Activated CD4-positive, alpha-beta T cell treated with anti-CD3 and anti-CD28 coated beads, Interleukin-2, amount 50 U/mL, for 1 hour (primary cell): Measurements from ENCODE around the gene TSTD2.
"Not testable (repeated sequence)": the region's sequence is repeated elsewhere in the genome, so short reads cannot be mapped to it uniquely, and the experiment has no call there.

ENCODE experiments used
- DNase-seq: peaks from one replicate; pipeline ENCODE4 v3.0.0-alpha.2; 2020

Gene TSTD2

DNA sequence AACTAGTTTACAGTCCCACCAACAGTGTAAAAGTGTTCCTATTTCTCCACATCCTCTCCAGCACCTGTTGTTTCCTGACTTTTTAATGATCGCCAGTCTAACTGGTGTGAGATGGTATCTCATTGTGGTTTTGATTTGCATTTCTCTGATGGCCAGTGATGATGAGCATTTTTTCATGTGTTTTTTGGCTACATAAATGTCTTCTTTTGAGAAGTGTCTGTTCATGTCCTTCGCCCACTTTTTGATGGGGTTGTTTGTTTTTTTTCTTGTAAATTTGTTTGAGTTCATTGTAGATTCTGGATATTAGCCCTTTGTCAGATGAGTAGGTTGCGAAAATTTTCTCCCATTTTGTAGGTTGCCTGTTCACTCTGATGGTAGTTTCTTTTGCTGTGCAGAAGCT, 51.6 kb downstream of the TSTD2 start:
- not testable (repeated sequence) for DNase-seq

- DNase-seq, result no peak
Observed at GRCh38 chr9:97579914-97580313, 53.3 kb downstream of the TSTD2 start.

DNA sequence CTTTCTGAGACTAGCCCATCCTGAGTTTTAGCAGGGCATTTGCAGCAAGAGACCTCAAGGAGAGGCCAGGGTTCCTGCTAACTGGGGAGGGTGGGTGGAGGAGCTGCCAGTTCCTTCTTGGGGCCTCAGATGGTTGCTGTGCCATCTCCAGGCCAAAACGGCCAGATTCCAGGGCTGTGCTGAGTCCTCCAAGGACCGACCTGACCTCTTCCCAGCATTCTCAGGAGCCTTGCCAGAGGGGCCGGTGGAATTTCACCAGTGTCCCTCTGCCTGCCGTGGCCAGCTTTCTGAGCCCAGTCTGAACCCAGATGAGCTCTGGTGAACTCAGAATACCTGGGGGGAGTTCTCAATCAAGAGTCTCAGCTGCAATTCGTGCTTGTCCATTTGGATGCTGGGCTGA, 54.3 kb downstream of the TSTD2 start:
- no peak for DNase-seq

- DNase-seq, result no peak
Observed at GRCh38 chr9:97577051-97577450, 56.1 kb downstream of the TSTD2 start.

DNA sequence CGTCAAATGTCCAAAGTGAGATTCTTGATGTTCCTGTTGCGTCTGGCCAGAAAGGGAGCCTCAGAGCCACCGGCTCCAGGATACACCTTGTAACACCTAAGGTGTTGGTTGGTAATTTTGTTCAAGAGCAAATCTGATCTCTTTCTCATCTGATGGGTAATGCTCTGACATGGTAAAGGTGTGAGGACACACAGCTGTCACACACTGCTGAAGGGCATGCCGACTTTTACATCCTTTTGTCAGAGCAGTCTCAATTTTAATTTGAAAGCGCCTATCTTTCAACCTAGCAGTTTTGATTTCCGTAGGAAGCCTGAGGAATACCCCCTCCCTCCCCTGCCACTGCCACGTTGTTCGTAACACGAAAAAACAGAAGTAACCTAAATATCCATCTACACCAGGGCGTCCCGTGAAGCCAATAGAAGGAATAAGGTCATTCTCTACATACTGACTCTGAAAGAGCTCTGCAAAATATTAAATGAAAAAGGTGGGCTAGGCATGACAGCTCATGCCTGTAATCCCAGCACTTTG, 57.4 kb downstream of the TSTD2 start:
- no peak for DNase-seq

DNA sequence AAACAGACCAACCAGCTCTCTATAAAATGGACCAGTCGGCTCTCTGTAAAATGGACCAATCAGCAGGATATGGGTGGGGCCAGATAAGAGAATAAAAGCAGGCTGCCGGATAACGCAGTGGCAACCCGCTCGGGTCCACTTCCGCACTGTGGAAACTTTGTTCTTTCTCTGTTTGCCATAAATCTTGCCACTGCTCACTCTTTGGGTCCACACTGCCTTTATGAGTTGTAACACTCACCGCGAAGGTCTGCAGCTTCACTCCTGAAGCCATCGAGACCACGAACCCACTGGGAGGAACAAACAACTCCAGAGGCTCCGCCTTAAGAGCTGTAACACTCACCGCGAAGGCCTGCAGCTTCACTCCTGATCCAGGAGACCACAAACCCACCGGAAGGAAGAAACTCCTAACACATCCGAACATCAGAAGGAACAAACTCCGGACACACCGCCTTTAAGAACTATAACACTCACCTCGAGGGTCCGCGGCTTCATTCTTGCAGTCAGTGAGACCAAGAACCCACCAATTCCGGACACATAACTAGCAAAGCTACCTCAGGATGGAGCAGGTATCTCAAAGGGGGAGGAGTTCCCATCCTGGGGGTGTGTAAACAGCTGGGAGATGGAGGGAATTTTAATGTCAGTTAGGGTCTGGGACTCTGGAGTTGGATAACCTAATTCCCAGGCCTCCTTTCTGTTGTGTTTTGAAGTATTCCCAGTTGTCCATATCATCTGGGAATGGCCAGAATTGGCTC, 58.1 kb downstream of the TSTD2 start:
- DNase-seq, result peak; percentile 10

GRCh38 chr9:97574101-97574571, 59.0 kb downstream of the TSTD2 start:
- not testable (repeated sequence) for DNase-seq

- no peak for DNase-seq
Observed at GRCh38 chr9:97573482-97574073, 59.6 kb downstream of the TSTD2 start.

- DNase-seq, result no peak
Observed at GRCh38 chr9:97572892-97573365, 60.2 kb downstream of the TSTD2 start.

DNA sequence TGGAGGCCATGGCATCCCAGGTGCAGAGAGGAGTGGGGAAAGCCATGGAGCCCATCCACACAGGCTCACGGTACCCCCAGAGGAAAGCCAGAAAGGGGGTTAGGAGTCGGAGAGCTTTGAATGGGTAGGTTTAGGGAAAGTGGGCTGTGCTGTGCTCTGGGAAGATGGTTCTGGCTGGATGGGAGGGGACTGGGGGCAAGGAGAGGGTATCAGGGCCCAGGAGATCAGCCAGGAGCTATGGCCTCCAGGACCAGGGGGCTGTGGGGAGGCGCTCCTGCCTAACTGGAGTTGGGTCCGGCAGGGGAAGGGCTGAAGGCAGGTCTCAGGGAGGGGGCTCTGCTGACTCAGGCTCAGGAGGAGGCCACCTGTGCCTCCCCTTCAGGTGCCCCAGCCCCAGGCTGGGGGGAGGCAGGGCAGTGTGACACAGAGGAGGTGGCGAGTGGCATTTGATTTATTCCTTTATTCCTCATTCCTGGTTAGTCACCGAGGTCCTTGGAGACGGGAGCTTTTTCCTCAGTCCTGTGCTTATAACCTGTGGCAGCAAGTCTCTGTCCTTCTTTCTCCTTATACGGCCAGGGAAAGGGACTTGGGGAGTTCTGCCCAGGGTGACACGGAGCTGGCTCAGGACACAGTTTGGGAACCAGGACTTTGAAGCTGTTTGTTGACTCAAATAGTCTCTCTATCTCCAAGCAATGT, 60.8 kb downstream of the TSTD2 start:
- no peak for DNase-seq

DNA sequence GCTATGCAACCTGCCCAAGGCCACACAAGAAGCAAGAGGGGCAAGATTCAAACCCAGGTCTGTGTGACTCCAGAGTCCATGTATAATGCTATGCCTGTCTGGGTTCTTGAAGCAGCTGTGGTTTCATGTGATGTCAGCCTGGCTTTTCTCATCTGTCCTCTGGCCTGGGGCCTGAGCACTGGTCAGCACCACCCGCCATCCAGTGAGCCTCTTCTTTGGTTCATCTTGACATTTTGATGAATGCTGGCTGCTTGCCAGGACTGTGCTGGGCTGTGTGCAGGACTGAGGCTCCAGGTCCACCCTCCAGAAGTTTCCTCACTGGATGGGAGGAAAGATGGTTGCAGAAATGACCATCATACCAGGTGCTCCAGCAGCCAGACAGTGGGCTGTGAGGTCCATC, 61.5 kb downstream of the TSTD2 start:
- DNase-seq, result no peak

- DNase-seq, result no peak
Observed at GRCh38 chr9:97570899-97571298, 62.3 kb downstream of the TSTD2 start.

DNA sequence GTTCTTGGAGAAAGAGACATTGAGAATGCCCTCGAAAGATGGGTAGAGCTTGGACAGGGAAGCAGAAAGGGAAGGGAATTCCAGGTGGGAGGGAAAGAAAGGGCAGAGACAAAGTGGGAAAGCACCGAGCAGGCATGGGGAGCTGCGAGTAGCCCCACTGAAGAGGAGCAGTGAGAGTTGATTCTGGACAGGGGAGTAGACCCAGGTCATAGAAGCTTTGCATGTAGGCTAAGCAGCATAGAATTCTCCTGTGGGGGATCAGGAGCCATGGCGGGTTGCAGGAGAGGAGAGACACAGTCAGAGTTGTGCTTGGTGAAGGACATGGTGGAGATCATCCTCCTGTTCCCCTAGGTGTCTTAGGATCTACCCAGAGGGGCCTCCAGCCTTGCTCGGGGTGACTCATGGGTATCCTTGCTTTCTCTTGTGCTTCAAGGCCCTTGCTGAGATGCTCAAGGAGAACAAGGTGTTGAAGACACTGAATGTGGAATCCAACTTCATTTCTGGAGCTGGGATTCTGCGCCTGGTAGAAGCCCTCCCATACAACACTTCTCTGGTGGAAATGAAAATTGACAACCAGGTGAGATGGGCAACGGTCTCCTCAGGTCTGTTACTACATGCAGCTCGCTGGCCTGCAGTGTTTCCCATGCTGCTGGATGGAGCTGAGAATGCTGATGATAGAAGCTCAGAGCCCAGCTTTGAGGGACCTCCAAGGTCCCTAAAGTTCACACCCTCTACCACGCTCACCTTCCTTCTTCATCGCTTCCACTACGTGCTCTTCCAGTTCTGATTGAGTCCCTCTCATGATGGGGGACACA, 64.5 kb downstream of the TSTD2 start:
- no peak for DNase-seq

DNA sequence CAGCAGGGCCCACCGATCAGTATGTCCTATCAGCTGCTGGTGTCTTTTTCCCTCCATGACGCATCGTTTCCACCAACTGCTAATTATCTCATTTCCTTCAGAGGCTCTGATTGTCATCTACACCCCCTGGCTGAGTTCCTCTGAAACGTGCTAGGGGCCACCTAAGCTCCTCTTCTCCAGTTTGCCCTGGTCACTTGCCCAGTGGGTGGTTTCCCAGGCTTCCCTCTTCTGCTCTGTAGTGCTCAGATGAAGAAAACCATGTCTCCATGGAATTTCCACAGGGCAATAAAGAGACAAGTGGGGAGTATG, 65.3 kb downstream of the TSTD2 start:
- DNase-seq, result no peak

DNA sequence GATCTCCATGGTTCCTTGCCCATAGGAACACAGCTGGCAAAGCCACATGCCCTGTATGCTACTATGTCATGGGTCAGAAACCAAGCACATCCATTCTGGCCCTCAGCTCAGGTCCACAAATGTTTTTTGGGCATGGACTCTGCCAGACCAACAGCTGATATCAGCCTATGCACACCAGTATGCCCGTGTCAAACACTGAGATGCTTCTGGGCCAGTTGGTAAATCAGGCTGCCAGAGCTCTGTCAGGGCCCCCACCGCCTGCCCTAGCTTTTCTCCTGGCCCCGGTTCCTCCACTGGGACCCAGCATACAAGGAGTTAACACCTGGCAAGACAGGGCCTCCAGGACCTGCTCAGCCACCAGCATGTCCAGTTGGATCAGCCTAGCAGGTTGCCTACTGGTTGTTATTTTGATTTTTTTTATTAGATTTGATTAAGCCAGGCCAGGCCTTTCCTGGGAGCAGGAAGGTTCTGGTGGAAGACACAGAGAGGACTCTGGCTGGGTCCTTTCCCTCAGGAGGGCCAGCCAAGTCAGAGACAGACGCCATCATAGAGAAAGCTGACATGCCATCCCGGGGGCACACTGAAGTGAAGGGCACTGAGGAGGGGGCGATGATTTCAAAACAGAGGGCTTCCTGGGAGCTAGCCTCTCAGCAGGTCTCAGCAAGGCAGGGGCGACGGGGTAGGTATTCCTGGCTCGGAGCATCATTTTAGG, 65.8 kb downstream of the TSTD2 start:
- DNase-seq, result no peak

GRCh38 chr9:97565262-97565661, 67.9 kb downstream of the TSTD2 start:
- no peak for DNase-seq

- no peak for DNase-seq
Observed at GRCh38 chr9:97564291-97565175, 68.6 kb downstream of the TSTD2 start.

DNA sequence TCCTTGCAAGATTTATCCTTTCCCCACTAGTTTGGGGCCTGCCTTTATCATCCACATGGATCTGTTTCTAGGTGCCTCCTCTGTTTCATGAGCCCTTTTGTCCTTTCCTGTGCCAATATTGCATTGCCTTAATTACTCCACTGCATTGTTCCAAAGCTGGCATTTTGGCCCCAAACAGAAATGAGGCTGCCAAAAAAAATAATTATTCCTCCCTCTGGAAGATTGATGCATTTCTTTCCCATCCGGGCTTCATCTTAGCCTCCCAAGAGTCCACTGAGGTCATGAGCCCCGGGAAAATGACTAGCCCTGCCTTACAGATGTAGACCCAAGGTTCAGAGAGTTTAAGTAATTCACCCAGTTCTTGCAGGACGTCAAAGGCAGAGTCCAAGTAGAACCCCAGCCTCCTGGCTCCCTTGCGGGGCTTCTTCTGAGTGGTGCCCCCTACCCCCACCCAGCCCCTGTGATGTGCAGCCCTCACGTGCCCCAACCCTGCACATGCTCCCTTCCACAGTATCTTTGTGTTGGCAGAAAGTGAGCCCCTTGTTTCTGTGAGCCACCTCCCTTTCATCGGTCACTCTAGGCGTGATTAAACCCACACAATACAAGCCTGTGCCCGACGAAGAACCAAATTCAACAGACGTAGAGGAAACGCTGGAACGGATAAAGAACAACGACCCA, 69.6 kb downstream of the TSTD2 start:
- DNase-seq, result no peak

DNA sequence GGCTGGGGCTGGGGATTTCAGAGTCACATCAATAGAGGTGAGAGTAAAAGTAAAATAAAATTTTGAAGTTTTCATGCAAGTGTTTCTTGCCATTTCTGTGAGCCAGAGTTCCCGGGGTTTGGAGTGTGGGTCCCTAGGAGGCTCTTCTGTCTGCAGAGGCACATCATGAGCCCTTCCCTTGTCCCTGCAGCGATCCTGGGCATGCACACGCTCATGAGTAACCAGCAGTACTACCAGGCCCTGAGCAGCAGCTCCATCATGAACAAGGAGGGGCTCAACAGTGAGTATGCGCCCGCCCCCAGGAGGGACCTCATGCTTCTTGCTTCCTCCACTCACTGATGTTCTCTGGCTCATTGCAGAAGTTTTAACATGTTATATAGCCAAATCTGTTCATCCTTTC, 70.6 kb downstream of the TSTD2 start:
- DNase-seq, result no peak

GRCh38 chr9:97561501-97561900, 71.7 kb downstream of the TSTD2 start:
- no peak for DNase-seq

DNA sequence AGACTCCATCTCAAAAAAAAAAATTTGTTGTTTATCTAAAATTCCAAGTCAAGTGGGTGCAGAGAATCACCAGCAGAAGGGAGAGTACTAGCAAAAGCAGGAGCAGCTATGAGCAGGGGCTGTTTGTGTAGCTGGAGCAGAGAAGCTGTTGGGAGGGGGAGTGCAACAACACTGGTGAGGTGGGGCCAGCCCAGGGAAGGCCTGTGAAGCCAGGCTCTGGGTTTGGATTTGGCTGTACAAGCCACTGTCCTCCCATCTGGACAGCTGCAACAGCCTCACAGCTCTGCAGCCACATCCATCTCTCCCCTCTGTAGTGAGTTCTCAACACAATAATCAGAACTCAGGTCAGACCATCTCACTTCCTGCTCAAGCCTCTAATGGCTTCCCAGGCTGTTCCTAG, 72.3 kb downstream of the TSTD2 start:
- DNase-seq, result no peak
